ENCODE results near the gene CD48.

The CD48 gene

GRCh38 chr1:160711602-160712311 lies at the start of gene CD48:
TSS of gene CD48 (minus strand) at chr1:160711822. CDS start at chr1:160711763, 59 bp downstream.
- DNase-seq, result no peak

GRCh38 chr1:160761046-160761445 lies 49.4 kb upstream of the CD48 start:
- DNase-seq, result peak; percentile 27

GRCh38 chr1:160759740-160760139 lies 48.1 kb upstream of the CD48 start:
- no peak for DNase-seq

GRCh38 chr1:160758521-160758920 lies 46.9 kb upstream of the CD48 start:
- no peak for DNase-seq

GRCh38 chr1:160756849-160757201 lies 45.2 kb upstream of the CD48 start:
- no peak for DNase-seq

GRCh38 chr1:160755911-160756848 lies 44.6 kb upstream of the CD48 start:
- no peak for DNase-seq

GRCh38 chr1:160755461-160755860 lies 43.8 kb upstream of the CD48 start:
- DNase-seq, result no peak

- no peak for DNase-seq
These were observed 42.0 kb upstream of the CD48 start for GRCh38 chr1:160753594-160753993.

GRCh38 chr1:160752924-160753323 lies 41.3 kb upstream of the CD48 start:
- no peak for DNase-seq

- no peak for DNase-seq
These were observed 40.8 kb upstream of the CD48 start for GRCh38 chr1:160752406-160752805.

- no peak for DNase-seq
These were observed 39.0 kb upstream of the CD48 start for GRCh38 chr1:160750608-160751007.

- DNase-seq, result no peak
These were observed 37.3 kb upstream of the CD48 start for GRCh38 chr1:160748878-160749269.

GRCh38 chr1:160748181-160748877 lies 36.7 kb upstream of the CD48 start:
- DNase-seq, result peak; percentile 31

- DNase-seq, result no peak
These were observed 36.1 kb upstream of the CD48 start for GRCh38 chr1:160747717-160748116.

GRCh38 chr1:160746836-160747500 lies 35.3 kb upstream of the CD48 start:
- no peak for DNase-seq

- DNase-seq, result no peak
These were observed 33.9 kb upstream of the CD48 start for GRCh38 chr1:160745551-160745950.

GRCh38 chr1:160744852-160745520 lies 33.4 kb upstream of the CD48 start:
- DNase-seq, result no peak

- DNase-seq, result no peak
These were observed 32.7 kb upstream of the CD48 start for GRCh38 chr1:160744199-160744851.

GRCh38 chr1:160743266-160743665 lies 31.6 kb upstream of the CD48 start:
- DNase-seq, result no peak

GRCh38 chr1:160742428-160743127 lies 31.0 kb upstream of the CD48 start:
- no peak for DNase-seq
